ENCODE results near the gene HENMT1. TPM values are rescaled to one million over a fixed set of nuclear protein-coding genes. Genes with fewer than 3 reads are reported as not detected.
"Not testable (repeated sequence)": the region's sequence is repeated elsewhere in the genome, so short reads cannot be mapped to it uniquely, and the experiment has no call there.

Gene HENMT1
- total and polyA plus RNA-seq, 9 of the 15 experiments (the other 6 are each of a cell fraction or from before 2014, with no cell fraction given): not detected

- Histone ChIP-seq H3K4me1 (replicated peaks in 1 of 2; ENCODE audit: control insufficient read depth in 2 of 2, insufficient read depth in 2 of 2, low read length in 2 of 2) (no peaks in the 10 kb centered on the region), H3K9ac (ENCODE audit: insufficient read depth in 1 of 2, low read depth in 2 of 2, low read length in 2 of 2) (no peak overlapping the region), H3K9me1 (ENCODE audit: control insufficient read depth, insufficient read depth, low read length) (no peaks in the 10 kb centered on the region), H3K27ac (ENCODE audit: extremely low read depth, low read depth, low read length) (no peak overlapping the region), H3K4me3 (no peak overlapping the region), H3K27me3 (ENCODE audit: control insufficient read depth in 2 of 2, insufficient read depth in 2 of 2, low read length in 2 of 2) (no peaks in the 10 kb centered on the region), H2AFZ (ENCODE audit: low read depth, low read length) (no peak overlapping the region), H3K36me3 (ENCODE audit: control insufficient read depth, insufficient read depth, low read length) (no peaks in the 10 kb centered on the region), H4K20me1 (replicated peaks; ENCODE audit: control insufficient read depth, insufficient read depth, low read length) (no peaks in the 10 kb centered on the region), H3K9me3 (replicated peaks; ENCODE audit: control insufficient read depth, insufficient read depth, low read depth, low read length) (no peaks in the 10 kb centered on the region), H3K79me2 (ENCODE audit: control insufficient read depth, insufficient read depth, low read length) (no peaks in the 10 kb centered on the region), H3K4me2 (ENCODE audit: insufficient read depth, low read length) (no peak overlapping the region)
- no peak for DNase-seq (ENCODE audit: extremely low read depth in 1 of 4, low spot score in 3 of 4)
- ATAC-seq: no peak
- TF ChIP-seq SAP30 (IDR thresholded peaks at IDR 0.05; ENCODE audit: borderline replicate concordance, insufficient read depth, low read depth, low read length, poor library complexity, severe bottlenecking) (no peak), CBX8 (IDR thresholded peaks at IDR 0.05; ENCODE audit: borderline replicate concordance, extremely low read depth, low read depth, low read length, poor library complexity, severe bottlenecking) (no peak), LARP7 (IDR thresholded peaks at IDR 0.05) (peak; percentile 67; the same call in 1 of the 2 replicates), E2F3 (CRISPR knock-in tag; IDR thresholded peaks at IDR 0.05) (no peak), HLTF (IDR thresholded peaks at IDR 0.05) (0 out of 2 replicates have a peak, but pooled peaks have one; percentile 43), THRB (CRISPR knock-in tag; conservative IDR thresholded peaks at IDR 0.05) (0 out of 2 replicates have a peak, but pooled peaks have one; percentile 23), EHMT2 (IDR thresholded peaks at IDR 0.05) (0 out of 2 replicates have a peak, but pooled peaks have one; percentile 15), MCM7 (IDR thresholded peaks at IDR 0.05) (0 out of 4 replicates have a peak, but pooled peaks of 1 of the 2 experiments have one; percentile 53), SRSF7 (optimal IDR thresholded peaks at IDR 0.05; ENCODE audit: low read depth, low read length) (no peak)
- TF ChIP-seq, protein P1, sequence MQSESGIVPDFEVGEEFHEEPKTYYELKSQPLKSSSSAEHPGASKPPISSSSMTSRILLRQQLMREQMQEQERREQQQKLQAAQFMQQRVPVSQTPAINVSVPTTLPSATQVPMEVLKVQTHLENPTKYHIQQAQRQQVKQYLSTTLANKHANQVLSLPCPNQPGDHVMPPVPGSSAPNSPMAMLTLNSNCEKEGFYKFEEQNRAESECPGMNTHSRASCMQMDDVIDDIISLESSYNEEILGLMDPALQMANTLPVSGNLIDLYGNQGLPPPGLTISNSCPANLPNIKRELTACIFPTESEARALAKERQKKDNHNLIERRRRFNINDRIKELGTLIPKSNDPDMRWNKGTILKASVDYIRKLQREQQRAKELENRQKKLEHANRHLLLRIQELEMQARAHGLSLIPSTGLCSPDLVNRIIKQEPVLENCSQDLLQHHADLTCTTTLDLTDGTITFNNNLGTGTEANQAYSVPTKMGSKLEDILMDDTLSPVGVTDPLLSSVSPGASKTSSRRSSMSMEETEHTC (IDR thresholded peaks at IDR 0.05): no peak
- TF ChIP-seq, protein P2, sequence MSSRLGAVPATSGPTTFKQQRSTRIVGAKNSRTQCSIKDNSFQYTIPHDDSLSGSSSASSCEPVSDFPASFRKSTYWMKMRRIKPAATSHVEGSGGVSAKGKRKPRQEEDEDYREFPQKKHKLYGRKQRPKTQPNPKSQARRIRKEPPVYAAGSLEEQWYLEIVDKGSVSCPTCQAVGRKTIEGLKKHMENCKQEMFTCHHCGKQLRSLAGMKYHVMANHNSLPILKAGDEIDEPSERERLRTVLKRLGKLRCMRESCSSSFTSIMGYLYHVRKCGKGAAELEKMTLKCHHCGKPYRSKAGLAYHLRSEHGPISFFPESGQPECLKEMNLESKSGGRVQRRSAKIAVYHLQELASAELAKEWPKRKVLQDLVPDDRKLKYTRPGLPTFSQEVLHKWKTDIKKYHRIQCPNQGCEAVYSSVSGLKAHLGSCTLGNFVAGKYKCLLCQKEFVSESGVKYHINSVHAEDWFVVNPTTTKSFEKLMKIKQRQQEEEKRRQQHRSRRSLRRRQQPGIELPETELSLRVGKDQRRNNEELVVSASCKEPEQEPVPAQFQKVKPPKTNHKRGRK (tag; IDR thresholded peaks at IDR 0.05): peak; percentile 80; the same call in 1 of the 2 replicates
- in situ Hi-C loops (cut with MboI): no loop called here
- intact Hi-C loops (cut with micrococcal nuclease): no loop called here
- FAIRE-seq: no peak
- CTCF ChIA-PET (ENCODE audit: low intra/inter-chr PET ratio): no interaction called here
- POLR2A ChIA-PET: interaction anchor here (1.7 kb wide), 1 partner anchor 108 kb away, joined by 4 read pairs; the partner anchor contains the start of gene EEIG2
- no TSS peak for BruUV-seq (replicated peaks)
Measured at GRCh38 chr1:108668777-108669176, 7.9 kb upstream of the HENMT1 start.

DNA sequence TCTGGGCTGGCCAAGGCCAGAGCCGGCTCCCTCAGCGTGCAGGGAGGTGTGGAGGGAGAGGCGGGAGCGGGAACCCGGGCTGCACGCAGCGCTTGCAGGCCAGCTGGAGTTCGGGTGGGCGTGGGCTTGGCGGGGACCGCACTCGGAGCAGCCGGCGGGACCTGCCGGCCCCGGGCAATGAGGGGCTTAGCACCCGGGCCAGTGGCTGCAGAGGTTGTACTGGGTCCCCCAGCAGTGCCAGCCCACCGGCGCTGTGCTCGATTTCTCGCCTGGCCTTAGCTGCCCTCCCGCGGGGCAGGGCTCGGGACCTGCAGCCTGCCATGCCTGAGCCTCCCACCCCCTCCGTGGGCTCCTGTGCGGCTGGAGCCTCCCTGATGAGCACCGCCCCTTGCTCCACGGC, 6.5 kb upstream of the HENMT1 start:
- in situ Hi-C loops (cut with MboI); H3K27me3 ChIP-seq (ENCODE audit: control insufficient read depth in 2 of 2, insufficient read depth in 2 of 2, low read length in 2 of 2); H3K9me3 ChIP-seq (replicated peaks; ENCODE audit: control insufficient read depth, insufficient read depth, low read depth, low read length); BruUV-seq (replicated peaks); DNase-seq (ENCODE audit: extremely low read depth in 1 of 4, low spot score in 3 of 4); H3K4me3 ChIP-seq; ATAC-seq; H3K27ac ChIP-seq (ENCODE audit: extremely low read depth, low read depth, low read length); H3K79me2 ChIP-seq (ENCODE audit: control insufficient read depth, insufficient read depth, low read length); FAIRE-seq; H3K4me2 ChIP-seq (ENCODE audit: insufficient read depth, low read length); CTCF ChIA-PET (ENCODE audit: low intra/inter-chr PET ratio); H2AFZ ChIP-seq (ENCODE audit: low read depth, low read length); H4K20me1 ChIP-seq (replicated peaks; ENCODE audit: control insufficient read depth, insufficient read depth, low read length); H3K9ac ChIP-seq (ENCODE audit: insufficient read depth in 1 of 2, low read depth in 2 of 2, low read length in 2 of 2); H3K9me1 ChIP-seq (ENCODE audit: control insufficient read depth, insufficient read depth, low read length); H3K36me3 ChIP-seq (ENCODE audit: control insufficient read depth, insufficient read depth, low read length); H3K4me1 ChIP-seq (replicated peaks in 1 of 2; ENCODE audit: control insufficient read depth in 2 of 2, insufficient read depth in 2 of 2, low read length in 2 of 2); intact Hi-C loops (cut with micrococcal nuclease): not testable (repeated sequence)
- 93% methylated on average over 12 of the region's 28 CpGs for WGBS (ENCODE audit: insufficient coverage, low coverage, missing lambda C conversion rate)
- POLR2A ChIA-PET: interaction anchor here (0.5 to 0.6 kb wide), 3 partner anchors 36 to 75 kb away, joined by 3 to 4 read pairs (median 3); no protein-coding TSS in a partner anchor
